Measurements from ENCODE around the gene NKX2-1. TPM values are rescaled to one million over a fixed set of nuclear protein-coding genes. Genes with fewer than 3 reads are reported as not detected.

NKX2-1 gene
- polyA plus RNA-seq, 1 experiment, result not detected

DNA sequence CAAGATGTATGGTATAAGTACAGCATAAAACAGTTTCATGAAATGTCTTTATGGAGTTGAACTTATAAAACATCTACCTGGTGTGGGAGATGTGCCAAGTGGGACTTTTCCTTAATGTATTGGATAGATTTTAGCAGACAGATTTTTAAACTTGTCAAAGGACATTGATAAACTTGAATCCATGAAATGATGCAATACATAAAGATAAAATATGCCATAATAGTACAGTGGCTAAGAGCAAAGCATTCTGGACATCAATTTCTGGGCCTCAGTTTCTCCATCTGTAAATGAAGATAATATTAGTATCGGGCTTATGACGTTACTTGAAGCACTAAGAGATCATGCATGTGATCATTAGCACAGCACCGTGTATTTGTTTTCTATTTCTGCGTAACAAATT lies 45.4 kb downstream of the NKX2-1 start:
- Histone ChIP-seq H3K4me3 (ENCODE audit: low read depth, low read length) (no peak overlapping the region), H3K36me3 (ENCODE audit: control insufficient read depth, insufficient read depth, low read length) (no peaks in the 10 kb centered on the region), H3K27me3 (ENCODE audit: control insufficient read depth, insufficient read depth, low read length) (no peaks in the 10 kb centered on the region)
- ChIA-PET POLR2A (no interaction called here), CTCF (interaction anchor here (0.6 kb wide), 1 partner anchor 369 kb away, joined by 3 read pairs; no protein-coding TSS in a partner anchor)
- no peak for DNase-seq (ENCODE audit: low read depth)
- TF ChIP-seq, protein P1, sequence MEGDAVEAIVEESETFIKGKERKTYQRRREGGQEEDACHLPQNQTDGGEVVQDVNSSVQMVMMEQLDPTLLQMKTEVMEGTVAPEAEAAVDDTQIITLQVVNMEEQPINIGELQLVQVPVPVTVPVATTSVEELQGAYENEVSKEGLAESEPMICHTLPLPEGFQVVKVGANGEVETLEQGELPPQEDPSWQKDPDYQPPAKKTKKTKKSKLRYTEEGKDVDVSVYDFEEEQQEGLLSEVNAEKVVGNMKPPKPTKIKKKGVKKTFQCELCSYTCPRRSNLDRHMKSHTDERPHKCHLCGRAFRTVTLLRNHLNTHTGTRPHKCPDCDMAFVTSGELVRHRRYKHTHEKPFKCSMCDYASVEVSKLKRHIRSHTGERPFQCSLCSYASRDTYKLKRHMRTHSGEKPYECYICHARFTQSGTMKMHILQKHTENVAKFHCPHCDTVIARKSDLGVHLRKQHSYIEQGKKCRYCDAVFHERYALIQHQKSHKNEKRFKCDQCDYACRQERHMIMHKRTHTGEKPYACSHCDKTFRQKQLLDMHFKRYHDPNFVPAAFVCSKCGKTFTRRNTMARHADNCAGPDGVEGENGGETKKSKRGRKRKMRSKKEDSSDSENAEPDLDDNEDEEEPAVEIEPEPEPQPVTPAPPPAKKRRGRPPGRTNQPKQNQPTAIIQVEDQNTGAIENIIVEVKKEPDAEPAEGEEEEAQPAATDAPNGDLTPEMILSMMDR (IDR thresholded peaks at IDR 0.05; ENCODE audit: insufficient read depth, low read depth, low read length), result no peak

DNA sequence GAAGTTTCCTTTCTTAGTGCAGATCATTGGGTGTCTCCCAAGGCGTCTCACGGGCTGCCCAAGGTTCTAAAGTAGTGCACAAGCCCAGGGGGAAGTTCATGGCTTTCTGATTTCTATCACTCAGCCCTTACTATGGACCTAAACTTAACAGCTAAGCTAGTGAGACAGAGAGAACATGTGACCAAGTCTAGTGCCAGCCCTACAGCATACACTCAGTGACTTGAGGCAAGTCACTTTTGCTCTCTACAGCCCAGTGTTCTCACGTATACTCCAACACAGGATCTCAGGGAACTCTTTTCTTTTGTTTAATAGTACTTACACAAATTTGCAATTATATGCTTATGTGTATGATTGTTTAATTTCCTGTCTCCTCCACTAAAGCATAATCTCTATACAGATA lies 48.6 kb downstream of the NKX2-1 start:
- DNase-seq (ENCODE audit: low read depth), result no peak
- Histone ChIP-seq H3K4me3 (ENCODE audit: low read depth, low read length) (no peak overlapping the region), H3K36me3 (ENCODE audit: control insufficient read depth, insufficient read depth, low read length) (no peaks in the 10 kb centered on the region), H3K27me3 (ENCODE audit: control insufficient read depth, insufficient read depth, low read length) (no peaks in the 10 kb centered on the region)
- POLR2A ChIA-PET, result no interaction called here
- TF ChIP-seq, protein P1 (IDR thresholded peaks at IDR 0.05; ENCODE audit: insufficient read depth, low read depth, low read length), result no peak
- CTCF ChIA-PET, result no interaction called here

DNA sequence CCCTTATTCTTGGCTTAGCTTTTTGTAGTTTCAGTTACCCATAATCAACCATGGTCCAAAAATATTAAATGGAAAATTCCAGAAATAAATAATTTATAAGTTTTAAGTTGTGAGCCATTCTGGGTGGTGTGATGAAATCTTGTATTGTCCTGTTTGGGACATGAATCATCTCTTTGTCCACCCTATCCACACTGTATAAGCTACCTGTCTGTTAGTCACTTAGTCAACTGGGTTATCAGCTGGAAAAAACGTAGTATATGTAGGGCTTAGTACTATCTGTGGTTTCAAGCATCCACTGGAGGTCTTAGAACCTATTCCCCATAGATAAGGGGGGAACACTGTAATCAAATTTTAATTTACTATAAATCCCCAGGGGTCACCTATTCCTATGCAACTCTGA lies 52.7 kb downstream of the NKX2-1 start:
- POLR2A ChIA-PET, result no interaction called here
- no peak overlapping the region for H3K4me3 ChIP-seq (ENCODE audit: low read depth, low read length)

More for the DNA sequence above, 52.7 kb downstream of the NKX2-1 start:
- CTCF ChIA-PET, result no interaction called here
- no peaks in the 10 kb centered on the region for H3K36me3 ChIP-seq (ENCODE audit: control insufficient read depth, insufficient read depth, low read length)
- H3K27me3 ChIP-seq (ENCODE audit: control insufficient read depth, insufficient read depth, low read length), result no peaks in the 10 kb centered on the region
- TF ChIP-seq, protein P1 (IDR thresholded peaks at IDR 0.05; ENCODE audit: insufficient read depth, low read depth, low read length), result no peak
- DNase-seq (ENCODE audit: low read depth), result no peak

Other genes with a start within 250 kb of the NKX2-1 start
- gene MBIP, start 199.6 kb downstream of the NKX2-1 start, polyA plus RNA-seq (2011; rRNA removed), result 10.7 and 20.8 TPM in 2 replicates
- gene NKX2-8, start 62.4 kb upstream of the NKX2-1 start, polyA plus RNA-seq (2011; rRNA removed), result not detected in 2 replicates
- not detected in 2 replicates for gene PAX9, start 141.6 kb upstream of the NKX2-1 start, polyA plus RNA-seq (2011; rRNA removed)